ENCODE data around the gene TGM2. TPM values are rescaled to one million over a fixed set of nuclear protein-coding genes. Genes with fewer than 3 reads are reported as not detected.

Gene TGM2
- polyA plus RNA-seq, 1 donor from 2014 or later = not detected

DNA sequence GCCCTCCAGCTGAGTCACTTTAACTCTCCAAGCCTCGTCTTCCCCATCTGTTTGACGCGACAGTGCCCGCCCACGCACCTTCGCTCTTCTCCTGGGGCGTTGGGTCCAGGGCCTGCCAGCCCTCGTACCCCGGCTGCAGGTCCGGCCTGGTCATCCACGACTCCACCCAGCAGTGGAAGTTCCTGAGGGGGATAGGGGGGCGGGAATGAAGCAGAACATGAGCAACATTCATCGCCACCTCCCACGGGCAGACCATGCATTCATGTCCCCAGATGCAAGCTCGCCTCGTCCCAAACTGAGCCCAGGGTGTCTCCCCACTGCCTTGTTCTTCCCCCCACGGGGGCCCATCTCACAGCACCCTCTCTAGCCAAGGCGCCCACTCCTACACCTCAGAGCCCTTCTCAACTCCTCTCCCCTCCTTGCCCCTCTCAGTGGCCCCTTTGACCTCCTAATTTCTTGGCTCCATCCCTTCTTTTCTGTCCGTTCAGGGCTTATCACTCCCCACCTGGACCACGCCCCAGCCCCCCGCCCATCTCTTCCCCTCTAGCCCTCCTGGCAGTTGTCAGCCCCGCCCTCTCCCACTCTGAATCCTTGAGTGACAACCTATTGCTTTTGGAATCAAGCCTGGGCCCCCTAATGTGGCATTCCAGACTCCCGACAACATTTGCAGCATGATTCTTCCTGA is 23.7 kb downstream of the TGM2 start:
- Histone ChIP-seq H3K27ac (ENCODE audit: low read length) (no peak overlapping the region), H3K9ac (ENCODE audit: low read length) (no peak overlapping the region), H3K9me3 (ENCODE audit: low read length) (no peaks in the 10 kb centered on the region), H2AFZ (ENCODE audit: low read depth, low read length) (no peak overlapping the region), H3K4me2 (ENCODE audit: low read length) (no peak overlapping the region), H3K79me2 (replicated peaks; ENCODE audit: insufficient read depth, low read length) (no peaks in the 10 kb centered on the region), H3F3A (ENCODE audit: insufficient read depth, low read length, poor library complexity, severe bottlenecking) (no peaks in the 10 kb centered on the region), H3K4me3 (ENCODE audit: low read length) (no peak overlapping the region), H4K20me1 (ENCODE audit: insufficient read depth) (no peaks in the 10 kb centered on the region), H3K27me3 (ENCODE audit: insufficient read depth, low read depth, low read length) (no peaks in the 10 kb centered on the region), H3K36me3 (ENCODE audit: insufficient read depth, low read length) (no peaks in the 10 kb centered on the region), H3K9me2 (ENCODE audit: insufficient read depth, low read length) (no peaks in the 10 kb centered on the region)
- TF ChIP-seq TAF1 (IDR thresholded peaks at IDR 0.05; ENCODE audit: low read depth) = no peak
- no peak for TF ChIP-seq RAD21 (conservative IDR thresholded peaks at IDR 0.05)
- no peak for TF ChIP-seq SMC3 (conservative IDR thresholded peaks at IDR 0.05; ENCODE audit: poor library complexity)
- TF ChIP-seq, protein P1, sequence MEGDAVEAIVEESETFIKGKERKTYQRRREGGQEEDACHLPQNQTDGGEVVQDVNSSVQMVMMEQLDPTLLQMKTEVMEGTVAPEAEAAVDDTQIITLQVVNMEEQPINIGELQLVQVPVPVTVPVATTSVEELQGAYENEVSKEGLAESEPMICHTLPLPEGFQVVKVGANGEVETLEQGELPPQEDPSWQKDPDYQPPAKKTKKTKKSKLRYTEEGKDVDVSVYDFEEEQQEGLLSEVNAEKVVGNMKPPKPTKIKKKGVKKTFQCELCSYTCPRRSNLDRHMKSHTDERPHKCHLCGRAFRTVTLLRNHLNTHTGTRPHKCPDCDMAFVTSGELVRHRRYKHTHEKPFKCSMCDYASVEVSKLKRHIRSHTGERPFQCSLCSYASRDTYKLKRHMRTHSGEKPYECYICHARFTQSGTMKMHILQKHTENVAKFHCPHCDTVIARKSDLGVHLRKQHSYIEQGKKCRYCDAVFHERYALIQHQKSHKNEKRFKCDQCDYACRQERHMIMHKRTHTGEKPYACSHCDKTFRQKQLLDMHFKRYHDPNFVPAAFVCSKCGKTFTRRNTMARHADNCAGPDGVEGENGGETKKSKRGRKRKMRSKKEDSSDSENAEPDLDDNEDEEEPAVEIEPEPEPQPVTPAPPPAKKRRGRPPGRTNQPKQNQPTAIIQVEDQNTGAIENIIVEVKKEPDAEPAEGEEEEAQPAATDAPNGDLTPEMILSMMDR (IDR thresholded peaks at IDR 0.05; ENCODE audit: poor library complexity, severe bottlenecking) = no peak
- no peak for TF ChIP-seq EZH2 (IDR thresholded peaks at IDR 0.05; ENCODE audit: borderline replicate concordance, insufficient read depth, low read length, poor library complexity, severe bottlenecking)
- no peak for TF ChIP-seq POLR2AphosphoS5 (IDR thresholded peaks at IDR 0.05)
- TF ChIP-seq, protein P2, sequence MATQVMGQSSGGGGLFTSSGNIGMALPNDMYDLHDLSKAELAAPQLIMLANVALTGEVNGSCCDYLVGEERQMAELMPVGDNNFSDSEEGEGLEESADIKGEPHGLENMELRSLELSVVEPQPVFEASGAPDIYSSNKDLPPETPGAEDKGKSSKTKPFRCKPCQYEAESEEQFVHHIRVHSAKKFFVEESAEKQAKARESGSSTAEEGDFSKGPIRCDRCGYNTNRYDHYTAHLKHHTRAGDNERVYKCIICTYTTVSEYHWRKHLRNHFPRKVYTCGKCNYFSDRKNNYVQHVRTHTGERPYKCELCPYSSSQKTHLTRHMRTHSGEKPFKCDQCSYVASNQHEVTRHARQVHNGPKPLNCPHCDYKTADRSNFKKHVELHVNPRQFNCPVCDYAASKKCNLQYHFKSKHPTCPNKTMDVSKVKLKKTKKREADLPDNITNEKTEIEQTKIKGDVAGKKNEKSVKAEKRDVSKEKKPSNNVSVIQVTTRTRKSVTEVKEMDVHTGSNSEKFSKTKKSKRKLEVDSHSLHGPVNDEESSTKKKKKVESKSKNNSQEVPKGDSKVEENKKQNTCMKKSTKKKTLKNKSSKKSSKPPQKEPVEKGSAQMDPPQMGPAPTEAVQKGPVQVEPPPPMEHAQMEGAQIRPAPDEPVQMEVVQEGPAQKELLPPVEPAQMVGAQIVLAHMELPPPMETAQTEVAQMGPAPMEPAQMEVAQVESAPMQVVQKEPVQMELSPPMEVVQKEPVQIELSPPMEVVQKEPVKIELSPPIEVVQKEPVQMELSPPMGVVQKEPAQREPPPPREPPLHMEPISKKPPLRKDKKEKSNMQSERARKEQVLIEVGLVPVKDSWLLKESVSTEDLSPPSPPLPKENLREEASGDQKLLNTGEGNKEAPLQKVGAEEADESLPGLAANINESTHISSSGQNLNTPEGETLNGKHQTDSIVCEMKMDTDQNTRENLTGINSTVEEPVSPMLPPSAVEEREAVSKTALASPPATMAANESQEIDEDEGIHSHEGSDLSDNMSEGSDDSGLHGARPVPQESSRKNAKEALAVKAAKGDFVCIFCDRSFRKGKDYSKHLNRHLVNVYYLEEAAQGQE (IDR thresholded peaks at IDR 0.05; ENCODE audit: borderline replicate concordance) = no peak
- no peak for TF ChIP-seq EP300 (conservative IDR thresholded peaks at IDR 0.05; ENCODE audit: poor library complexity, severe bottlenecking)

DNA sequence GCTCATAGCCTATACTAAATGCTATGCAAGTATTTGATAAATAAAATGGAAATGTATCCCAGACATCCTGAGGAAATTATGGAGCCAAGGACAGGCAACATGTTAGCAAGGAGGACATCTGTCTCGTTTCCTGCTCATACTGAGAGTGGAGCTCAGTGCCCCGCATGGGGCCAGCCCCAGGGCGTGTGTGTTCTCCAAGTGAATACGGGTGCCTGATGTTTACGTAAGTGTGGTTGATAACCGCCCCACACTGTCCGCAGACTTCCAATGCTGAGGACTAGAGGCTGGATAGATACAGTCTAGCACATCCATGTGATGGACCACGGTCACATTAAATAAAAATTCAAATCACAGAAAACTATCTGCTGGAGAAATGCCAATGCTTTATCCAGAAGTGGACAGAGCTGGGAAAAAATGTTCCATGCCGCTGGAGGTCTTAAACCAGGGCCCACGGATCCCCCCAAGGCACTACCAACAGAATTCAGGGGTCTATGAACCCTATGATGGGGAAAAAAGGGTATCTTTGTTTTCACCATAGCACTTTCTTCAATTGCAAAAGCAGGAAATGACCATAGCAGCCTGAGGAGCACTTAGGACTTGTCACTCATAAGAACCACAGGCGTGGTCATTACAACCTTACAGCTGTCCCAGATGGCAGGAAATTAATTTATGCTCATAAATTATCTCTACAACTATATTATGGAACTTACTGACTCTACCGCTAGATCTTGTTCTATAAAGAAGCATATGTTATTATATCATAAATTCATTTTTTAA is 24.9 kb downstream of the TGM2 start:
- Histone ChIP-seq H3K9me3 (ENCODE audit: low read length) (no peaks in the 10 kb centered on the region), H3K4me3 (ENCODE audit: low read length) (no peak overlapping the region), H3K4me2 (ENCODE audit: low read length) (no peak overlapping the region), H2AFZ (ENCODE audit: low read depth, low read length) (no peak overlapping the region), H3K36me3 (ENCODE audit: insufficient read depth, low read length) (no peaks in the 10 kb centered on the region), H4K20me1 (ENCODE audit: insufficient read depth) (no peaks in the 10 kb centered on the region), H3K9ac (ENCODE audit: low read length) (no peak overlapping the region), H3F3A (ENCODE audit: insufficient read depth, low read length, poor library complexity, severe bottlenecking) (no peaks in the 10 kb centered on the region), H3K27me3 (ENCODE audit: insufficient read depth, low read depth, low read length) (no peaks in the 10 kb centered on the region), H3K27ac (ENCODE audit: low read length) (no peak overlapping the region), H3K79me2 (replicated peaks; ENCODE audit: insufficient read depth, low read length) (no peaks in the 10 kb centered on the region), H3K9me2 (ENCODE audit: insufficient read depth, low read length) (no peaks in the 10 kb centered on the region)
- TF ChIP-seq, protein P2 (IDR thresholded peaks at IDR 0.05; ENCODE audit: borderline replicate concordance) = no peak
- no peak for TF ChIP-seq RAD21 (conservative IDR thresholded peaks at IDR 0.05)

Measured in neural cell (in vitro differentiated cells).